22Rv1 (cell line): ENCODE results near the gene ZNF428.

Experiments used
- CTCF ChIP-seq: fragments of 450-650 bp; IDR thresholded peaks from 2 replicates; pipeline ENCODE4 v1.5.1; 2017; ENCODE audit warnings: mild to moderate bottlenecking
- ZFX ChIP-seq: fragments of 450-650 bp; IDR thresholded peaks from 2 replicates; pipeline ENCODE4 v1.6.1; 2017; ENCODE audit warnings: antibody characterized with exemption, borderline replicate concordance

- TF ChIP-seq CTCF (no peak), ZFX (no peak)
Observed at GRCh38 chr19:43667876-43668405, 48.5 kb upstream of the ZNF428 start.
